HepG2 (cell line): ENCODE data around the gene NFIC. TPM values are rescaled to one million over a fixed set of nuclear protein-coding genes. Genes with fewer than 3 reads are reported as not detected.
A peak's percentile ranks its signal among the peaks of the same experiment; 100 is the strongest.

Source experiments
- ATF7-NPFF ChIP-seq: sonication (generic); formaldehyde crosslinking; IDR thresholded peaks from 2 replicates; pipeline ENCODE4 v1.8.1; 2023; ENCODE audit warnings: mild to moderate bottlenecking, low read depth, missing genetic modification reagents, moderate library complexity
- CHD2 ChIP-seq: IDR thresholded peaks from 2 replicates; pipeline ENCODE4 v1.6.1; 2011; ENCODE audit warnings: low read depth, low read length, improper control_type of control experiment
- CREBL2 ChIP-seq: sonication (generic); formaldehyde crosslinking; IDR thresholded peaks from 2 replicates; pipeline ENCODE4 v1.8.1; 2023; ENCODE audit warnings: missing genetic modification reagents, mild to moderate bottlenecking, borderline replicate concordance
- CREM ChIP-seq, 2 experiments: sonication (generic) in 1 of 2; formaldehyde crosslinking in 1 of 2; IDR thresholded peaks; 2 replicates each; pipeline versions ENCODE4 v1.4.0 to v1.6.1; 2016 to 2020; ENCODE audit warnings: antibody characterized with exemption in 1 of 2, mild to moderate bottlenecking in 1 of 2, missing genetic modification reagents in 1 of 2
- DMAP1 ChIP-seq: IDR thresholded peaks from 2 replicates; pipeline ENCODE4 v1.6.1; 2016
- DNMT3B ChIP-seq: conservative IDR thresholded peaks from 2 replicates; pipeline ENCODE4 v1.6.1; 2016; ENCODE audit warnings: missing biosample characterization, control low read depth
- EEA1 ChIP-seq: sonication (generic); formaldehyde crosslinking; IDR thresholded peaks from 2 replicates; pipeline ENCODE4 v1.5.1; 2020; ENCODE audit warnings: mild to moderate bottlenecking, missing genetic modification reagents, borderline replicate concordance
- FUBP1 ChIP-seq: sonication (generic); formaldehyde crosslinking; IDR thresholded peaks from 2 replicates; pipeline ENCODE4 v1.5.1; 2020; ENCODE audit warnings: missing genetic modification reagents, mild to moderate bottlenecking, borderline replicate concordance
- GATAD2A ChIP-seq: IDR thresholded peaks from 2 replicates; pipeline ENCODE4 v1.6.1; 2016
- HNRNPLL ChIP-seq: fragments of 200-400 bp; formaldehyde crosslinking; IDR thresholded peaks from 2 replicates; pipeline ENCODE4 v1.6.1; 2017; ENCODE audit warnings: mild to moderate bottlenecking, low read depth, low read length; ENCODE audit not compliant: poor library complexity, severe bottlenecking
- KAT7 ChIP-seq: IDR thresholded peaks from 2 replicates; pipeline ENCODE4 v1.6.1; 2018; ENCODE audit warnings: borderline replicate concordance, missing compliant biosample characterization
- LCORL ChIP-seq, 2 experiments: fragments of 450-650 bp in 1 of 2; sonication (generic) in 1 of 2; formaldehyde crosslinking in 1 of 2; IDR thresholded peaks; 2 replicates each; pipeline versions ENCODE4 v1.5.0 to v1.6.1; 2017 to 2020; ENCODE audit warnings: antibody characterized with exemption in 1 of 2, missing genetic modification reagents in 1 of 2
- MIXL1 ChIP-seq: IDR thresholded peaks from 2 replicates; pipeline ENCODE4 v1.6.1; 2016
- MYPOP ChIP-seq: sonication (generic); formaldehyde crosslinking; IDR thresholded peaks from 2 replicates; pipeline ENCODE4 v1.8.1; 2023; ENCODE audit warnings: mild to moderate bottlenecking, moderate library complexity, missing genetic modification reagents
- NFATC3 ChIP-seq: sonication (generic); formaldehyde crosslinking; IDR thresholded peaks from 2 replicates; pipeline ENCODE4 v1.5.1; 2020; ENCODE audit warnings: mild to moderate bottlenecking, missing genetic modification reagents
- PHB2 ChIP-seq: fragments of 450-650 bp; IDR thresholded peaks from 2 replicates; pipeline ENCODE4 v1.6.1; 2018; ENCODE audit not compliant: partially characterized antibody
- SCMH1 ChIP-seq: sonication (generic); formaldehyde crosslinking; IDR thresholded peaks from 2 replicates; pipeline ENCODE4 v1.9.0; 2021; ENCODE audit warnings: missing genetic modification reagents, mild to moderate bottlenecking, borderline replicate concordance
- TAF15 ChIP-seq: fragments of 200-400 bp; formaldehyde crosslinking; IDR thresholded peaks from one replicate; pipeline ENCODE4 v1.6.1; 2018; ENCODE audit warnings: mild to moderate bottlenecking, low read depth, low read length; ENCODE audit not compliant: poor library complexity, severe bottlenecking
- ZFAT ChIP-seq: sonication (generic); formaldehyde crosslinking; conservative IDR thresholded peaks from 2 replicates; pipeline ENCODE4 v1.8.1; 2023; ENCODE audit warnings: missing genetic modification reagents, inconsistent platforms
- ZNF234 ChIP-seq: sonication (generic); formaldehyde crosslinking; conservative IDR thresholded peaks from 2 replicates; pipeline ENCODE4 v1.5.1; 2020; ENCODE audit warnings: mild to moderate bottlenecking, missing genetic modification reagents
- ZNF605 ChIP-seq: sonication (generic); formaldehyde crosslinking; IDR thresholded peaks from 2 replicates; pipeline ENCODE4 v1.8.0; 2022; ENCODE audit warnings: mild to moderate bottlenecking, missing genetic modification reagents
- ZUFSP ChIP-seq: sonication (generic); formaldehyde crosslinking; IDR thresholded peaks from 2 replicates; pipeline ENCODE4 v1.9.0; 2021; ENCODE audit warnings: missing genetic modification reagents, mild to moderate bottlenecking, borderline replicate concordance
- polyA plus RNA-seq, 8 experiments: library from polyadenylated mRNA; depleted of rRNA in 3 of 8; stranded (reverse) in 7 of 8; unstranded in 1 of 8; fragments of >200 nt; fragmentation: Illumina TruSeq in 4 of 8; extraction: Trizol in 4 of 8; gene quantifications; 2 replicates each; pipeline versions ENCODE4 v1.2.1 to v1.2.3, GENCODE V29; 2011 to 2016; ENCODE audit warnings: low read depth in 4 of 8, missing spikeins in 1 of 8, mixed read lengths in 1 of 8; ENCODE audit not compliant: insufficient read depth in 1 of 8
- total RNA-seq, 5 experiments: library from RNA; depleted of rRNA; stranded (reverse); fragments of >200 nt; fragmentation: Illumina TruSeq; extraction: Trizol; gene quantifications; 2 replicates each; pipeline ENCODE4 v1.2.3, GENCODE V29; 2016; ENCODE audit warnings: low read depth in 1 of 5

Gene NFIC
- total and polyA plus RNA-seq, 2 of the 13 experiments (the other 11 are each of a cell fraction or from before 2014, with no cell fraction given), result 1.3 to 2.5 TPM

GRCh38 chr19:3507371-3508120 lies 141.2 kb downstream of the NFIC start (continued):
- no peak for TF ChIP-seq HNRNPLL
- no peak for TF ChIP-seq FUBP1
- TF ChIP-seq KAT7 (CRISPR knock-in tag), result no peak
- no peak for TF ChIP-seq DNMT3B (CRISPR knock-in tag)
- no peak for TF ChIP-seq CREM (IDR thresholded peaks at IDR 0.05)
- no peak for TF ChIP-seq CREM (CRISPR knock-in tag; IDR thresholded peaks at IDR 0.05)
- no peak for TF ChIP-seq MIXL1
- TF ChIP-seq DMAP1, result no peak
- TF ChIP-seq ATF7-NPFF, result no peak
- TF ChIP-seq NFATC3 (CRISPR knock-in tag), result no peak
- no peak for TF ChIP-seq SCMH1 (CRISPR knock-in tag)
- TF ChIP-seq ZFAT (CRISPR knock-in tag), result no peak
- TF ChIP-seq PHB2, result no peak
- TF ChIP-seq CREBL2, result no peak
- no peak for TF ChIP-seq EEA1 (CRISPR knock-in tag)
- no peak for TF ChIP-seq CHD2
- TF ChIP-seq ZNF605, result no peak
- TF ChIP-seq ZUFSP, result no peak
- TF ChIP-seq TAF15, result no peak
- no peak for TF ChIP-seq ZNF234 (CRISPR knock-in tag)
- peak; percentile 33; the same call in 1 of the 2 replicates for TF ChIP-seq GATAD2A (CRISPR knock-in tag)
- no peak for TF ChIP-seq LCORL (IDR thresholded peaks at IDR 0.05)
- TF ChIP-seq LCORL (CRISPR knock-in tag; IDR thresholded peaks at IDR 0.05), result no peak
- TF ChIP-seq MYPOP, result no peak
